Stimulated activated CD4-positive, alpha-beta T cell treated with anti-CD3 and anti-CD28 coated beads, Interleukin-2, amount 100 ng/mL, for 24 hours (primary cell): ENCODE measurements around the gene PIK3R5.

Experiments
- DNase-seq, 2 donors: peaks; one replicate each; pipeline ENCODE4 v3.0.0-alpha.2; 2020

Gene PIK3R5

DNA sequence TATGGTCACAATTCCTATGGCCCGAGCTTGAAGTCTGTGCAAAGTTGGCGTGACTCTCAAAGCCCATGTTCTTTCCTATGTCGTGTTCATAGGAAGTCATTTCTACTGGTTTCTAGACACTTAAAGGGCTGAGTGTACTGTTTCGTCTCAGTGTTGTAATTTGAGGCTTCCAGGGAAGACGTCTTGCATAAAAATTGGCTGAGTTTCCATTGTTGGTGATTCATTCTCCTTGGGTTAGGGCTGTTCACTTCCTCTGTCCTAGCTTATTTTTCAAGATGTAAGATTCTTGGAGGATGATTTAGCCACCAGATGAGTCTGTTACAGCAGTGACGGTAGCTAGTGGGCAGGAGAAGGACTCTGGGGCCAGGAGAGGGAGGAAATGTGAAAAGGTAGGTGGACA, 43.1 kb downstream of the PIK3R5 start:
- no peak for DNase-seq

- no peak for DNase-seq
Observed at GRCh38 chr17:8921147-8921546, 44.4 kb downstream of the PIK3R5 start.

DNA sequence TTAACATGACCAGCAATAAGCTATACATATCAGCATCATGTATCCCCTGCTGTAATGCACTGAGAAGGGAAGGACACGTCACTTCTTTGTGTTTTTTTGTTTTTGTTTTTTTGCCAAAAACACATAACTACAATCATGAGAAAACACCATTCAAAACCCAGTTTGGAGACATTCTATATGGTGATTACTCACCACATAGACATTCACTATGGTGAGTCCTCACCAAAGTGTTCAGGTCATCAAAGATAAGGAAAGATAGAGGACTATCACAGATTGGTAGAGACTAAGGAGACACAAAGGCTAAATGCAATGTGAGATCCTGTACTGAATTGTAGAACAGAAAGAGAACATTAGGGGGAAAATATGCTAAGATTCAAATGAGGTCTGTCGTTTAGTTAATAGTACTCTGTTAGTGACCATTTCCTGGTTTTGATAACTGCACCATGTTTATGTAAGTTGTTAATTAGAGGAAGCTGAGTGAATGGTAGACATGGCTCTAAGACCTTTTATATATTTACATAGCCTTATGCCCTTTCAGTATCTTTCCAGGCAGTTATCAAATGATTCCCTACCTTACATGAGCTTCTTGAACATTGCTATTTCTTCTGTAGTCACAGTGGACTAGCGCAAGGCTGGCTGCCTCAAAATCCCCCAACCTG, 46.6 kb downstream of the PIK3R5 start:
- DNase-seq: no peak

DNA sequence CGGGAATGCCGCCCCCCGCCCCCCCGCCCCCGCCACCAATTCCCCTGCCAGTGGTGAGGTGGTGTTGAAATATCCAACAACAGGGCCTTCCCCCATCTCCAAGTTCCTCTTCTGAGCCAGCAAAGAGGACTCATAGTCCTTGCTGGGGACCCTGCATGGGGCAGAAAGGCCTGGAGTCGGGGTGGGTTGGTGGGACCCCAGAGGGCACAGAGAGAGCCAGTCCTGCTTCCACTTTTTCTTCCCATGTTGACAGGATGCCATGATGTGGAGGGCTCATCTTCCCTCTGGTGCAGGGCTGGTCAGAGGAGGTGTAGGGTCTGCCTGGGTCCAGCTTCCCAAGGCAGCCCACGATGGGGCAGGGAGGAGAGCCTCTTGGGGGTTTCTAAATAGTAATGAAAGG, 49.0 kb downstream of the PIK3R5 start:
- DNase-seq: no peak

DNA sequence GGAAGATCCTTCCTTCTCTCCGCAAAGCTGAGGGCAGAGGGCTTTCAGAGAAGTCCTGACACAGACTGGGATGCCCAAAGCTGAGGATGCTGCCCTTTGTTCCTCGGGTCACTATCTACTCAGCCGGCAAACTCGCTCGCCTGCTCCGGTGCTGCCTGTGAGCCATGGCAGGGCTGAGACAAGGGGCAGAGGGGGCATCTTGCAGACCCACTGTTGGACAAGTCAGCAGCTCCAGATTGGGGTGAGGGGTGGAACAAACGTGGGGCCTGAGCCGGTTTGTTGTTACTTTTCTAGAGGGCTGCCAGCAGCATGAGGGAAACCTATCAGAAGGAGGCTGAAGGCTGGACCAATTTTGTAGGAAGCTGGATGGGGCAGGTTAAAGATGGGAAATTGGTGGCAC, 51.0 kb downstream of the PIK3R5 start:
- no peak for DNase-seq

DNA sequence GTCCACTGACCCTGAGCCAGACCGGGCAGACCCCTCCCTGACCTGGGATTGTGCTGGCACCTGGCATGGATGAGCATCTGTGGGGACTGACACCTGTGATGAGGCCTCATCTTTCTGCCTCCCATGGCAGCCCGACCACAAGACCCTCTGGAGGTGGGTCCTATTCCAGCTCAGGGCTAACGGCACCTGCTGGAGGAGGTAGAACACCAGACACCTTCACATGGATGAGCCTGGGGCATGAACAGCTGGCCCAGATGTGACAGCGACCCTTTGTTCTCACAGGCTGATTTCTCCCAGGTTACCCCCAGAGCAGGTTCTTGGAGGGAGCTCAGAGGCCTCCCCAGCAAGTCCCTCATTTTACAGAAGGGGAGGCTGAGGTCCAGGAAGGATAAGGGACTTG, 51.6 kb downstream of the PIK3R5 start:
- DNase-seq: no peak

GRCh38 chr17:8913091-8913490, 52.4 kb downstream of the PIK3R5 start:
- no peak for DNase-seq

DNA sequence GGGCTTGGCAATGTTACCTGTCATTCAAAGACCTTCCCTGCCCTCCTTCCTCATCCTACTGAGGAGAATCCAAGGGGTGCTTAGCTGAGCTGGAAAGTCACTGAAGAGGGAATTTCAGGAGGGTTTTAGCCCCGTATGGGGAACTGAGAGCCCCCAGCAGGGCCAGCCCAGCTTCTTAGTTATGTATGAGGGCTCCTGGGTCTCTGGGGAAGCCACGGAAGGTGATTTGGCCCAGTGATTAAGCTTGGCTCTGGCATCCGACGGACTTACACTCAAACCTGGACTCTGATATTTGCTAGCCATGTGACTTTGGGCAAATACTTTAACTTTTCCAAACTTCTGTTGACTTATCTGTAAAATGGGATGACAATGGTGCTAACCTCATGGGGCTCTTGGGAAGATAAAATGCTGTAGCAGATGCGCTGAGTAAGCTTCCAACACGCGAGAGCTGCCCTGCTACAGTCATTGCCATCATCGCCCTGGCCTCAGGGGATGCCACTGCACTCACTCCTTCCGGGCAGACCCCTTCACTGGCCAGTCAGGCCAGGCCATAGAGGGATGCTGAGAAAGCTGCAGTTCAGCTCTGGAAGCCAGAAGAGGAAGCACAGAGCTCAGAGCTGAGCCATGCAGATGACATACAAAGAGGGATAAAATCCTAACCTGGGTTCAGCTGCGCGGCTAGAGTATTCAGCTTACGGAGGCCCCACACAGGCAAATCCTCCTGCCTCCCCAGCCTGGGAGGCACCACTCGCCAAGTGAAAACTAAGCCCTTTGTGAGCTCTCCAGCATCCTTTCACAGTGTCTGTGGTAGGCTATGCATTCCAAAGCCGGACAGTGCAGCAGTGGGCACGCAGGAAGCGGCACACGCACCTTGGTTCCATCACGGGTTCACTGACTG, 53.2 kb downstream of the PIK3R5 start:
- DNase-seq: no peak

- no peak for DNase-seq
Observed at GRCh38 chr17:8910969-8911604, 54.4 kb downstream of the PIK3R5 start.

DNA sequence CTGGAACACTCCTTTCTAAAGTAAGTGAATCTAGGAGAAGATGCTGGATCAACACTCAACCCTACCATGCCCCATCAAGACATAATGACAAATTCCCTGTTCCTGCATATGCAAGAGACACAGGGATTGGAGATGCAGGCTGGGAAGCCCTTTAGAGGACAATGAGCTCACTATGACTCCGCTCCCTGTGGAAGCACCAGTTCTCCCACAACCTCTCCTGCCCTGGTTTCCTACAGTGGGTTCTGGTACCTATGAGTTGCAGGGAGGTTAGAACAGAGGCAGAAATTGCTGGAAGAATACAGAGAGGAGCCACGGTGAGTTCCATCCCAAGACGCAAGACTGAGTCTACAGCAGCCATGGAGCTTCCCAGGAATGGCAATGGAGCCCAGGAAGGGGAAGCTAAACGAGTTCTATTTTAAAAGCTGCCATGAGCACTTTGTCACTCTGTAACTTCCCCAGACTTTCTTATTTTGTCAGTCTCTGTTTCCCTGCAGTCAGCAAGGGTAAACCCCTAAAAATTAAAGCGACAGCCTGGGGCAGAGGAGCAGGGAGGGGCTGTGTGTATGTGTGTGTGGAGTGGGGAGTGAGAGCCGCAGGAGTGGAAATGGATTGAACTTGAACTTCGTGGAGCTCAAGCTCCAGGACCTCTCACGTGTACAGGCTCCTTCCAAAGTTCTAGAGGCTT, 55.8 kb downstream of the PIK3R5 start:
- no peak for DNase-seq

DNA sequence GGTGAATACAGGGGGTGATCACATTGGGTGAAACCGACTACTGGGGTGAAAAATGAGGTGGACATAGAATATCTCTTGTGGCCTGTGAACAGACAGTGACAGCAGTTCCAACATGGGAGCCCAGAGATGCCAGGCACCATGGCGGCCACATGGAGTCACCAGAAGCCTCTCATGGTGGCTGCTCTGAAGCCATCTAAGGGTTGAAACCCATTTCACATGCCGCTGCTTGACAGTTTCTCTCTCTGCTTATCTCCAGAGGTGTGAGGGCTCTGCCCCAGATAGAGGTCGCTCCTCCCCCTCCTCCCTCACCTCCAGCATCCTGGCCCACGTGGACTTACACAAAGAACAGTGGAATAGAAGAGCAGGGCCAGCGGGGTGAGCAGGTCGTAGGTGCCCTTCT, 60.2 kb downstream of the PIK3R5 start:
- DNase-seq: no peak

DNA sequence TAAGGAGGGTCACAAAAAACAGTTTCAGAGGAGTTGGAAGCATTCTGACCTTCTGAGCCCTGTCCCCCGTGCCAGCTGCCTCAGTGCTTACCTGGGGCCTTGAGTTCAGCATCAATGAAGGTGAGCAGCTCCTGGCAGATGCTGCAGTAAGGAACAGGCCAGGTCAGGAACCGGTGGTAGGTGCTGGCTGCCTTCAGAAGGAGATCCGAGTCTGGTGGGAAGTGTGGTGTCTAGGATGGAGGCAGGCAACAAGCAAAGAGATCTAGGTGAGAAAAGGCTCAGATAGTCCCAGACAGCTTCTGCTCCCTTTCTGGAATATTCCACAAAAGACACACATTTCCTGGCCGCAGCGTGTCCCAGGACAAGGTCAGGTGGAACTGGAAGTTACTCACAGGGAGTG, 60.8 kb downstream of the PIK3R5 start:
- DNase-seq: no peak

- DNase-seq: no peak
Observed at GRCh38 chr17:8904201-8904600, 61.3 kb downstream of the PIK3R5 start.

- DNase-seq: no peak
Observed at GRCh38 chr17:8900626-8901585, 64.6 kb downstream of the PIK3R5 start.

- no peak for DNase-seq
Observed at GRCh38 chr17:8900207-8900606, 65.3 kb downstream of the PIK3R5 start.

DNA sequence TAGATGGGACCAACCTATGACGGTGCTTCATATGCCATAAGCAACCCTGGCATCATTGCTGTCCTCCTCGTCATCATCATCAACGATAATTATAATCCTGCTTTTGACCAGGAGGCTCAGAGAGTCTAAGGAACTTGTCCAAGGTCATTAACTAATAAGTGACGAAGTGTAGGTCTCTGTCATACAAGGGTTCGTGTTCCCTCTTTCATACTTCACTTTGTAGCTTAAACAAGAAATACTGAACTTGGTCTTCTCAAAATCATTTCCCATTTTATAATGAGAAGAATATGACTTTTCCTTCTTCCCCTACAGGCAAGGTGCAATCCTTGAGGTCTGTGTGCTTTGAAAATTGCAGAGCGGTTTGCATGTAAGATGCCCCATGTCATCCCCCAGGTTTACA, 66.9 kb downstream of the PIK3R5 start:
- DNase-seq: no peak

DNA sequence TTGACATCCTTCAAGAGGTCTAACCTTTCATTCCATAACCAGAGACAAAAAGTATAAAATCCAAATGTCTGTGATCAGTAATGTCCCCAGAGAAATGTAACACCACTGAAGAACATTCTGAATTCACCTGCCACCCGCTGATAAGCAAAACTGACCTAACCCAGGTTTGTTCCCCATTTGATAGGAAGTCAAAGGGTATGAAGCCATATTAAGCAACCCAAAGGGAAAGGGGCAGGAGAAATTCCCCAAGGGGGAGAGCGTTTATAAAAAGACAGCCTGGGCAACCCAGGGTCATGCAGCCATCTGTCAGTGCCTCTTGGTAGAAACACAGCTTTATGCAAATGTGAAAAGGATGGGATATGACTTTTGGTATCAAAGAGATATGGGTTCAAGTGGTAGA, 67.4 kb downstream of the PIK3R5 start:
- no peak for DNase-seq

DNA sequence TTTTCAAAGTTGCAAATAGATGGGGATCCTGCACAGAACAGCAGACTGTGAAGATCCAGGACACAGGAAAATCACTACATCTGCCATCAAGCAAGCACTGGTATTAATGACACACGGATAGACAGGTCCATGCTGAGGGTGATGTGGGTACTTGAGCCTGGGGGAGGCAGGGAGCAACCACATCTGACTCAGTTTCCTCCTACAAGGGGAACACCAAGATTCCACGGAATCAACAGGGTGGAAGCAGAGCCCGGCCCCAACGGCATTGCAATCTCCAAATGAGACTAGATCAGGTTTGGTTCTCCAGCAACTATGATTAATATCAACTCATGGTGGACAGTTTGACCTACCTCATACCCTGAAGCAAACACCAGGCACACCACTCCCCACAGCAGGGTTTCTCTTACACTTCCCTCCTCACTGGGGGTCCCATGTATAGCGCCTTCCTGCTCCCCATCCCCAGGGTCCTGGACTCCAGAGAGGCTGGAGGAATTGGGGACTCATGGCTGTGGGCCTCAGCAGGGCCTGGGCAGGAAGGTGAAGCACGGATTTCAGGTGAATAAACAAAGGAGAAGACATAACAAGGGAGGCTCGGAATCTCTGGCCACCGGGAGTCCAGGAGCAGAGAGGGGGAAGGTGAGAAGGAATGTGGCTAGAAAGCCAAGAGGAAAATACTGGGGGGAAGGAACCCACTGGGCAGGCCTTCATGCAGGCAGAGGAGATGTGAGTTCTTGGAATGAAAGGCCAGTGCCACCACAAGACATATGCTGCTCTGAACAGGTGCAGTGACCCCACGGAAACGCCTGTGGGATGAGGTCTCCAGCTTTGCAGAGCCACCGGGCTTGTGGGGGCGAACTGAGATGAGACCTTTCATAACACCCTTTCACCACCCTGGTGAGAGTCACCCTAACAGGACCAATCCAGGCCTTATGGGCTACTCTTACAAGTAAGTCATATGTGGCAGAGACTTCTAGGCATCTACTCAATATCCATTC, 68.6 kb downstream of the PIK3R5 start:
- DNase-seq: no peak

DNA sequence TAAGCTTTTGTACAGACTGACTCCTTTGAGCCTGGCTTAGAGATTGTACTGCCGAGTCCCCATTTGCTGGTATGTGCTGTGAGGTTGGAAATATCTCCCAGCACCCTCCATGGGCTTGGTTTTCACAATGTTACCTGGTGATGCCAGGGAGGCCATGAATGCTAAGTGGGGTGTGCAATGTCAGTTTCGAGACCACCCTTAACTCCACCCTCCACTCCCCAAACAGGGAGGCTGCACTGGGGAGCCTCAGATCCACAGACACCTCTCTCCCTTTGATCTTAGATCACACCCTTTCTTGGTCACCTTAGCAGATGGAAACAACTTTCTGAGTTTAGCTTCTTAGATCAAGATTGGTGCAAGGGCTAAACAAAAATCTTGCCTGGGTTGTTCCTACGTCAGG, 69.4 kb downstream of the PIK3R5 start:
- DNase-seq: no peak

- peak; percentile 54 for DNase-seq
Observed at GRCh38 chr17:8894673-8895578, 70.6 kb downstream of the PIK3R5 start.
